Activated naive CD4-positive, alpha-beta T cell treated with anti-CD3 and anti-CD28 coated beads for 36 hours (primary cell): Measurements from ENCODE around the gene GSN. TPM values are rescaled to one million over a fixed set of nuclear protein-coding genes. Genes with fewer than 3 reads are reported as not detected.

Experiments
- CTCF ChIA-PET: fragments of 350-600 bp; sonication (Branson Sonifier 250); formaldehyde crosslinking; loops from one replicate; lab custom pipeline; 2021; ENCODE audit warnings: antibody characterized with exemption; lab: Charles Lee
- DNase-seq: peaks from one replicate; pipeline ENCODE4 v3.0.0-alpha.2; 2020
- H3K27ac Mint-ChIP-seq: one replicate; pipeline ENCODE4 v1.8.0; 2021; ENCODE audit warnings: mild to moderate bottlenecking, mixed read lengths
- H3K27me3 Mint-ChIP-seq: one replicate; pipeline ENCODE4 v1.8.0; 2021; ENCODE audit warnings: low read depth, mixed read lengths
- H3K36me3 Mint-ChIP-seq: one replicate; pipeline ENCODE4 v1.8.0; 2021; ENCODE audit warnings: low read depth, mixed read lengths
- H3K4me1 Mint-ChIP-seq: one replicate; pipeline ENCODE4 v1.8.0; 2021; ENCODE audit warnings: low read depth, mixed read lengths
- H3K4me3 Mint-ChIP-seq: one replicate; pipeline ENCODE4 v1.8.0; 2021; ENCODE audit warnings: mild to moderate bottlenecking, moderate library complexity, mixed read lengths
- H3K9me3 Mint-ChIP-seq: one replicate; pipeline ENCODE4 v1.8.0; 2021; ENCODE audit warnings: mixed read lengths
- intact Hi-C: fragments of 100-400 bp; cut with micrococcal nuclease; formaldehyde crosslinking; loops from one replicate; pipeline ENCODE4 v1.15.1; 2023
- total RNA-seq, 2 experiments: library from RNA; stranded (reverse); gene quantifications; one replicate each; pipeline ENCODE4 v1.2.3, GENCODE V29; 2021

GSN gene
- total RNA-seq, 2 experiments from 2014 or later = 1.1 to 1.2 TPM

DNA sequence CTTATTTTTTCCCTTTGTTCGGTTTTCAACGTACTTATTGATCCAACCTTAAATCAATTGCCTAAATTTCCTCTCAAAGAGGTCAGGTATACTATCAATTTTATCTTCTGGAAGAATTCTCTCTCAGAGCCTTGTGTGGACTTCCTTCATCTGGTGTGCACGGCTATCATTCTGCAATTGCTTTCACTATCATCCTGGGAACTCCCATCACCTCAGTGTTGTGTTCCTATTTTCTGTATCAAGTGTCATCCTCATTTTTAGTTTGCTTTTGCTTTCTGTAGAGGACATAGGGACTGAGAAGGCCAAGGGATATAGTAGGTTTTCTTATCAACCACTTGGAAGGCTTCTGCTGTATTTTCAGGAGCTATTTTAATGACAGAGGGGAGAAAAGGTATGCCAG is 90.8 kb downstream of the GSN start:
- Mint-ChIP-seq H3K27me3 (no peaks in the 10 kb centered on the region), H3K9me3 (no peaks in the 10 kb centered on the region), H3K27ac (no peak overlapping the region), H3K4me3 (peak overlapping the region; percentile 1), H3K4me1 (peaks cover 33% of the 10 kb centered on the region), H3K36me3 (peaks cover 7% of the 10 kb centered on the region)
- CTCF ChIA-PET = interaction anchor here (1.9 kb wide), 1 partner anchor 80 kb away, joined by 5 read pairs; no protein-coding TSS in a partner anchor
- DNase-seq = no peak
- intact Hi-C loops = no loop called here

DNA sequence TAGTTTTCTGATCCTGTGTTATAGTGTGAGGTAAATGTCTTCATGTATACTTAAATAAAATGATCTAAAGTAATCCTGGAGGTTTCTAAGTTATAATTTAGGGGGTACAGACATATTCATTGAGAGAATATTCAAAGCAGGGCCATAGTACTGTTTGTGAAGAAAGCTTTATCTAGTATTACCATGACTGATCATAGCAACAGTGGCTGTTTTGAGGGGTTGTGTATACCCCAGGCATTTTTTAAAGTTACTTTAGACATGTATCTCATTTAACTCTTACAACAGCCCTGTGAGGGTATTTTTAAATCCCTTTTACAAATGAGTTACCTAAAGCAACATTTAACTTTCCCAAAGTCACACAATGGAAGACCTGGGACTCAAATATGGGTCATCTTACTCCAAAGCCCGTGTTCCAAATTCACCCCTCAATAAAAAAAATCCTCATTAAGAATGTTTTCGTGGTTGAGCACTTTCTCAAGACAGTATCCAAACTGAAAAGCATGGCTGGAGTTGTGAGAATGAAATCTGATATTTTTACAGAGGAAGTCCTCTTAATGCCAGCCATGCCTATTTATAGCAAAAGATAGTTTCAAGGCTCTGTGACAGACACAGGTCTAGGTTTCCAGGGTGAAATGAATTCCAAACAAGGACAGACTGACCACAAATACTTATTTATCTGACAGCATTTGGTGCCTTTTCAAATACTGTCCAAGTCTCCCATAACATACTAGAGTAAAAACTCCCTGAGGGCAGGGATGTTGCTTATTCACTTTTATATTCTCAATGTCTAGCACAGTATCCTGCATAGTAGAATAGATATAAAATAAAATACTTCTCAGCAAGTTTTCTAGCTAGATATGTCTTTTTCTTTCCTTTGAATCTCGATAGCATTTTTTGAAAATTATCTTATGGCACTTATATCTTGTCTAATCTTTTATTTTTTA is 91.7 kb downstream of the GSN start:
- intact Hi-C loops = no loop called here
- no peak overlapping the region for H3K4me3 Mint-ChIP-seq
- DNase-seq = no peak
- H3K27me3 Mint-ChIP-seq = no peaks in the 10 kb centered on the region
- H3K27ac Mint-ChIP-seq = no peak overlapping the region
- no peaks in the 10 kb centered on the region for H3K9me3 Mint-ChIP-seq
- CTCF ChIA-PET = no interaction called here
- H3K4me1 Mint-ChIP-seq = peaks cover 28% of the 10 kb centered on the region
- H3K36me3 Mint-ChIP-seq = peaks cover 2% of the 10 kb centered on the region

DNA sequence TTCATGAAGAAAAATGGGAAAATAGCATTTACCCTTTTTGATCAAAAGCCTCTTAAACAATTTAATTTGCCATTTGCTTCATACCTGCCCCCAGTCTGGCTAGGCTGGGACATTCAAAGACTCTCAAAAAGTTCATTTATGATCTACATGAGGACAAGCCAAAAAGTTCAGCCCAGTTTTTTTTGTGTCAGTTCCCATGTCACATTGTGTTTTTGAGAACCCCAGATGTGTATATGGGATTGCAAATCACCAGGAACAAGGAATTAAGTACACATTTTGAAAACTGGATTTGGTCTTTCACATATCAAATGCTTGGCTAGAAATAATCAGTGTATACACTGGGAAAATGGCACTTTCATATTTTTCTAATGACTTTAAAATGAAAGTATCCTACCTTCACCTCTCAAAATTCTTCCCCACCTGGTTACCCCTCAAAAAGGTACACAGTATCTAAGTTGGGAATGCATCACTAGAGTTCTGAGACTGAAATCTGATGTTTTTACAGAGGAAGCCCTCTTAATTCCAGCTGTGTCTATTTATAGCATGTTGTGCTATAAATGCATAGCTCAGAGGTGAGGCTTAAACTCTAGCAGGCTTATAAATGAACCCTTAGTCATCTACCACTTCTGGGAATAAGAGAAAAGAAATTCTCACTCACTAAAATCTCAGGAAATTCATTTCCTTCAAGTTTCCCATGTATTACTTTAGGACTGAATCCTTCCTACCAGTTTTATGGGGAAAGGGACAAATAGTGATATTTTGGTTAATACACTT is 92.8 kb downstream of the GSN start:
- peaks cover 28% of the 10 kb centered on the region for H3K4me1 Mint-ChIP-seq
- intact Hi-C loops = no loop called here
- H3K27me3 Mint-ChIP-seq = no peaks in the 10 kb centered on the region
- CTCF ChIA-PET = no interaction called here
- H3K27ac Mint-ChIP-seq = no peak overlapping the region
- no peaks in the 10 kb centered on the region for H3K36me3 Mint-ChIP-seq
- no peaks in the 10 kb centered on the region for H3K9me3 Mint-ChIP-seq
- no peak for DNase-seq
- no peak overlapping the region for H3K4me3 Mint-ChIP-seq

DNA sequence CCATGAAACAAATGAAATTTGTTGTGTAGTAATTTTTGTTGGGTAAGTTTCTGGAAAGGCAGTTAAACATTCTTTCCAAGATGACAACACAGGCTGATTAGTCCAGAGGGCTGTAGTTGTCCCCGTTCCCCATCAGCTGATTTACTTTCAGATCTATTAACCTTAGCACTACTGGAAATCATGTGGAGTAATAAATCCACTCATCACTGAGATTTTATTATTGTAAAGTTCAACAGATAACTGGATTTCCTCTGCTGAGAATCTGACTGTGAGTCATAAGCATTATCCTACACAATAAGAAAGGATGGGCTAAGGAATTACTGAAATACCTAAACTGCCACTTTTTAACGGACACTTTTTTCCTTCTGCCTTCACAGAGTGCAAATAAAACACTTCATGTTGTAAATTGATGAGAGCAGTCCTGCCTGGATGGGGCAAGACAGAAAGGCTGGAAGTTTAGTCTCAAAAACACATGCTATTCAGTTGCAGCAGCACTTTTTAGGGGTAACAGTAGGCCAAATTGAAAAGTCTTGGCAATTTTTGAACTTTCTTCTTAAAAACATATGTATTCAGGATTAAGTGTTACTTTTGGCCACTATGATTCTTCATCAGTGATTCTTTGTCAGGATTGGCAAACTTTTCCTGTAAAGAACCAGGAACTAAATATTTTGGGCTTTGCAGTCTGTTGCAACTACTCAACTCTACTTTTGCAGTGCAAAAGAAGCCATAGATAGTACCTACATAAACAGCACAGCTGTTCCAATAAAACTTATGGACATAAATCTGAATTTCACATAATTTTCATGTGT is 95.1 kb downstream of the GSN start:
- no peak overlapping the region for H3K4me3 Mint-ChIP-seq
- CTCF ChIA-PET = no interaction called here

DNA sequence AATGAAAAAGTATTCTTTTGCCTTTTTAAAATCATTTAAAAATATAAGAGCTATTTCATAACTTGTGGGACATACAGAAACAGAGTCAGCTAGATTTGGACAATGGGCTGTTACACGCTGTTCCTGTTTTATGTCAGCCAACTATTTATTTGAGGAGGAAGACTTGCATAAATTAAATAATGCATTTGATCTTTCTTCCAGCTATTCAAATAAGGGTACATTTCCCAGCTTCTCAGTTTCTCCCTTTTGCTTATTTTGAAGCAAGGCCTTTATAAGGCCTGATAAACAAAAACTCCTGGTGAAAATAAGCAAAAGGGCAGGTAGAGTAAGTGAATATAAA is 95.6 kb downstream of the GSN start:
- Mint-ChIP-seq H3K4me3 (no peak overlapping the region), H3K9me3 (no peaks in the 10 kb centered on the region)

More for the DNA sequence above, 95.1 kb downstream of the GSN start:
- Mint-ChIP-seq H3K36me3 (no peaks in the 10 kb centered on the region), H3K27me3 (no peaks in the 10 kb centered on the region), H3K9me3 (no peaks in the 10 kb centered on the region), H3K4me1 (peaks cover 24% of the 10 kb centered on the region), H3K27ac (no peak overlapping the region)
- intact Hi-C loops = no loop called here
- no peak for DNase-seq

DNA sequence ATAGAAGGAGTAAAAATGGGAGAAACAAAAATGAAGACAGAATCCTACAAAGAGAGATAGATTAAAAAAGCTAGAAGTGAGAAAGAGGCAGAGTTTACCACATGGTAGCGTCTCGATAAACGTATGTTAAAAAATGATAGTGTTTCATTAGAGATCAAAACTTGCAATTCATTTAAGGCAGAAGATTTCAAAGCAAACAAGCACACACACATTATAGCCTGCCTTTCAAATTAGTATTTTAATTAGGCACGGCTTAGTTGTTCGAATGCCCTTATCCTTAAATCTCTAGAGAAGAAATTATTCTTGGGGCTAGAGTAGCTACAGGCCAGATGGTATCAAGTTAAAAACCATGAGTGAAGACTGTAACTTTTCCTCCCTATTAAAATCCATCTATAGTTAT is 96.1 kb downstream of the GSN start:
- intact Hi-C loops = no loop called here

More for the DNA sequence above, 95.6 kb downstream of the GSN start:
- Mint-ChIP-seq H3K27ac (no peak overlapping the region), H3K4me1 (peaks cover 25% of the 10 kb centered on the region), H3K36me3 (no peaks in the 10 kb centered on the region), H3K27me3 (no peaks in the 10 kb centered on the region)
- no peak for DNase-seq
- CTCF ChIA-PET = no interaction called here
- intact Hi-C loops = no loop called here

DNA sequence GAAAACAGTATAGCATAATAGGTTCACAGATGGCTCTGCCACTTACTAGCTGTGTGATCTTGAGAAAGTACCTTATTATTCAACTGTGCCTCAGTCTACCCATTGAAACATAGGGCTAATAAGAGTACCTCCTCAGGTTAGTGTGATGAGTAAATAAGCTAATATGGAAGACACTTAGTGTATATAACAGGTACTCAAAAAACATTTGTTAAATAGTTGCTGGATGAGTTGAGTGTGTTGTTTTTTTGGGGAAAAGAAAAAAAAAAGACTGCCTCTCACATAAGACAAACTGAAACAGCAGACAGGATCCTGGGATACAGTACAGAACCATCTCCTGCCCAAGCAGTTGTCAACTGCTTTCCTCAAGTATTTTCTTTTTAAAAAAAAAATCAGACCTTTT is 96.9 kb downstream of the GSN start:
- Mint-ChIP-seq H3K4me3 (no peak overlapping the region), H3K27me3 (no peaks in the 10 kb centered on the region), H3K9me3 (no peaks in the 10 kb centered on the region), H3K4me1 (peaks cover 21% of the 10 kb centered on the region), H3K27ac (no peak overlapping the region), H3K36me3 (no peaks in the 10 kb centered on the region)
- CTCF ChIA-PET = interaction anchor here (0.9 to 1.4 kb wide), 2 partner anchors 34 to 45 kb away, joined by 5 read pairs; no protein-coding TSS in a partner anchor
- DNase-seq = no peak
- intact Hi-C loops = no loop called here

More for the DNA sequence above, 96.1 kb downstream of the GSN start:
- H3K27me3 Mint-ChIP-seq = no peaks in the 10 kb centered on the region
- H3K27ac Mint-ChIP-seq = no peak overlapping the region
- no peaks in the 10 kb centered on the region for H3K9me3 Mint-ChIP-seq
- CTCF ChIA-PET = interaction anchor here (1.4 kb wide), 1 partner anchor 35 kb away, joined by 5 read pairs; no protein-coding TSS in a partner anchor
- DNase-seq = no peak
- no peaks in the 10 kb centered on the region for H3K36me3 Mint-ChIP-seq
- H3K4me1 Mint-ChIP-seq = peaks cover 25% of the 10 kb centered on the region
- no peak overlapping the region for H3K4me3 Mint-ChIP-seq

DNA sequence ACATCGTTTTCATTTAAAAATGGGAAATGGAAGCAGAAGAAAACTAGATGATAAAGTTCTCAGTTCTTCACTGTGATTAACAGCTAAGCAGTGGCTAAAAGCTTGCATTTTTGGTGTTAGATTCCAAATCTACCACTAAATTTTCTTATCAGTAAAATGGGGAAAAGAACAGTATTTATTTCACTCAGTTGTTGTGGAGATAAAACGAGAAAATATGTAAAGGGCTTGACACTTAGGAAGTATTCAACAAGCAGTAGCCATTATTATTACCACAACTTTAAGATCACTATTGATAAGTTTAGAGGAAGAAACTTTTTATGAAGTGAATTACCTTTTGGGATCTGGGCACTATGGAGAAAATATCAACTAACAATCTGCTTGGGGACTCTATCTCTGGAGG is 97.6 kb downstream of the GSN start:
- intact Hi-C loops = no loop called here
- H3K9me3 Mint-ChIP-seq = no peaks in the 10 kb centered on the region
- CTCF ChIA-PET = interaction anchor here (0.9 kb wide), 1 partner anchor 45 kb away, joined by 5 read pairs; no protein-coding TSS in a partner anchor
- no peak for DNase-seq
- H3K27me3 Mint-ChIP-seq = no peaks in the 10 kb centered on the region
- H3K27ac Mint-ChIP-seq = no peak overlapping the region
- H3K4me3 Mint-ChIP-seq = no peak overlapping the region
- H3K36me3 Mint-ChIP-seq = peaks cover 3% of the 10 kb centered on the region
- peaks cover 24% of the 10 kb centered on the region for H3K4me1 Mint-ChIP-seq

DNA sequence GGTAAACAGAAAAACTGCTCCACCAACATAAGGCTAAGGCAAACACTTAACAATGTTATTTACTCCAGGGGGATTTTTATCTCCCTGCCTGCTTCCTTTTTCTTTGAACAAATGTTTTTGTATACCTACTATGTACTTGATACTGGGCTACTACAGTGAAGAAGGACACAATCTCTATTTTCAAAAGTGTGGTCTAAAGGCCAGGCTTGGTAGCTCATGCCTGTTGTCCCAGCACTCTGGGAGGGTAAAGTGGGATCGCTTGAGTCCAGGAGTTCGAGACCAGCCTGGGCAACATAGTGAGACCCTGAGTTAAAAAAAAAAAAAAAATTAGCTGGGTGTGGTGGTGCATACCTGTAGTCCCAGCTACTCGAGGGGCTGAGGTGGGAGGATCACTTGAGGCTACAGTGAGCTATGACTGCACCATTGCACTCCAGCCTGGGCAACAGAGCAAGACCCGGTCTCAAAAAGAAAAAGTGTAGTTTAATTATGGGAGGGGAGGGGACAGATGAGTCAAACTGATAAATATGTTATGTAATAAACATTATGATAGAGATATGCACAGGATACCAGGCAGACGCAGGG is 98.7 kb downstream of the GSN start:
- H3K4me3 Mint-ChIP-seq = no peak overlapping the region
- H3K27ac Mint-ChIP-seq = no peak overlapping the region
- DNase-seq = no peak
- CTCF ChIA-PET = interaction anchor here (1.0 kb wide), 2 partner anchors 8 to 47 kb away, joined by 4 read pairs; no protein-coding TSS in a partner anchor
- peaks cover 30% of the 10 kb centered on the region for H3K4me1 Mint-ChIP-seq
- H3K27me3 Mint-ChIP-seq = no peaks in the 10 kb centered on the region
- H3K36me3 Mint-ChIP-seq = peaks cover 4% of the 10 kb centered on the region
- intact Hi-C loops = no loop called here
- H3K9me3 Mint-ChIP-seq = no peaks in the 10 kb centered on the region

DNA sequence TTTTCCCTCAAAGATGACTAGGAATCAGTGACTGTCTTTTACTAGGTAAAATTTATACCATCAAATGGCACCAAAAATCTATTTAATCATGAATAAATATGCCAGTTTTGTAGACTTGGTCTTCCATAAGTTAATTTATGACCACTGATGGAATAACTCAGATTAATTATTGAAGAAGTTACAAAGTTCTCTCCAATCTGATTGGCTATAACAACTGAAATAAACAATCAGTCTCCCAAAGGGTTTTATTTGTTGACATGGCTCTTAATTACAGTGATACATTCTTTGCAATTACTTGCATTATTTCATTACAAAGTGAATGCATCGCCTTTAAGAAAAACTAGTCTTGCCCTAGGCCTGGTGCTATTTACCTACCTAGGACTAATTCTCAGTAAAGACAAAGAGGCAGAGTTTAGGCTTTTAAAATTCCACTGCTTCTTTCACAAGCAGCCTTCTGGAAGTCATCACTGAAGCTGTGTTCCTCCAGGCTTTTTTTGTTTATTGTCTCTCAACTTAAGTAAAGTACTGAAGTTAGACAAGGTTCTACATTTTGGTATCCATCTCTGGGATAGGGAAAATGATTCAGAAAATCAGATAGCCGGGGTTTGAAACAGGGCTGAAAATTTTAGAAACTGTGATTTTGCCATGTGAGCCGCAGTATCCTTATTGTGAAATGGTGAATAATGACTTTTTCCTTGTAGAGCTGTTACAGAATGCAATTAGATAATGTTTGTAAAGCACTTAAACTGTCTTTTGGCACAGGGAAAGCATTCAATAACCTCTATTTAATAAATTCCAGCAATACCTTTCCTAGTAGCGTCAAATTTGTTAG is 99.6 kb downstream of the GSN start:
- Mint-ChIP-seq H3K27ac (no peak overlapping the region), H3K9me3 (no peaks in the 10 kb centered on the region), H3K4me3 (no peak overlapping the region), H3K4me1 (peaks cover 35% of the 10 kb centered on the region), H3K36me3 (peaks cover 4% of the 10 kb centered on the region), H3K27me3 (no peaks in the 10 kb centered on the region)
- CTCF ChIA-PET = no interaction called here
- no peak for DNase-seq
- intact Hi-C loops = loop anchor here (2.0 kb wide), 1 partner anchor 293 kb away; the partner anchor contains the start of gene CNTRL

DNA sequence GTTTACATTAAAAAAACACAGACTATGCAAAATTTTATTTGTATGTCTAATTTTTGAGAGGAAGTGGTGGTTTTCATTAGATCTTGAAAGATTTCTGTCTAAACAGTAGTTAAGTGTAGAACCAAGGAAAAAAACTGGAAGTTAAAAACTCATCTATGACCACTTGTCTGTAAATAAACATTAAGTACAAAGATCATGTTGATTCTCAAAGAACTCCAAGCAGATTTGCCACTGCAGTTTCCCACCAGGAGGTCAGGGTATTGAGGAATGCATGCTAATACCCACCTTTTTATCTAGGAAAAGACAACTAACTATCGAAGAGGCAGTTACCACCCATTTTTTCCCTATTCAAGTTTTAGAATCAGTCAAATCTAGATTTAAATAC is 100.2 kb downstream of the GSN start:
- H3K27ac Mint-ChIP-seq = no peak overlapping the region
- no peaks in the 10 kb centered on the region for H3K9me3 Mint-ChIP-seq
- H3K4me3 Mint-ChIP-seq = peak overlapping the region; percentile 21
- DNase-seq = no peak
- no peaks in the 10 kb centered on the region for H3K27me3 Mint-ChIP-seq
- CTCF ChIA-PET = no interaction called here
- intact Hi-C loops = loop anchor here (2.0 kb wide), 1 partner anchor 293 kb away; the partner anchor contains the start of gene CNTRL
- H3K4me1 Mint-ChIP-seq = peaks cover 32% of the 10 kb centered on the region
- peaks cover 4% of the 10 kb centered on the region for H3K36me3 Mint-ChIP-seq
